HCT116 (cell line): Measurements from ENCODE around the gene FRY. TPM values are rescaled to one million over a fixed set of nuclear protein-coding genes. Genes with fewer than 3 reads are reported as not detected.

Source experiments
- ATAC-seq: fragments of 200-7000 bp; cut with Tn5 transposase; 2 replicates; pipeline ENCODE4 v1.9.1; 2020; ENCODE audit warnings: mild to moderate bottlenecking, moderate library complexity
- BruUV-seq: library from RNA; stranded (reverse); fragments of 400-500 nt; replicated peaks from 2 replicates; lab custom pipeline; 2021; lab: Mats Ljungman, UMichigan
- CTCF ChIA-PET: fragments of 300-600 bp; sonication (Branson Sonifier 250); formaldehyde crosslinking; loops from one replicate; lab custom pipeline; 2021; ENCODE audit warnings: antibody characterized with exemption; lab: Charles Lee
- POLR2A ChIA-PET: fragments of 300-600, 350-600 bp; sonication (Branson Sonifier 250); formaldehyde crosslinking; loops from one replicate; lab custom pipeline; 2021; ENCODE audit warnings: antibody characterized with exemption; lab: Charles Lee
- RAD21 ChIA-PET, 2 experiments: fragments of 300-600 bp; sonication (Branson Sonifier 250); formaldehyde crosslinking; loops; one replicate each; lab custom pipeline; 2023; ENCODE audit warnings: low total read pairs in 2 of 2; ENCODE audit not compliant: uncharacterized antibody in 2 of 2, unreplicated experiment in 2 of 2, low non-redundant PET in 1 of 2; lab: Charles Lee
- DNase-seq: peaks from one replicate; pipeline ENCODE4 v3.0.0-alpha.2; 2010; ENCODE audit warnings: low read depth, low spot score
- H2AFZ ChIP-seq: fragments of 200-600 bp; shearing (Covaris generic), sonication (generic); 2 replicates; pipeline ENCODE4 v1.6.1; 2017; ENCODE audit warnings: low read depth, mixed run types, mixed read lengths, antibody characterized with exemption, low read length; ENCODE audit not compliant: poor library complexity, severe bottlenecking
- H3K27ac ChIP-seq: 2 replicates; pipeline ENCODE4 v1.5.1; 2012; ENCODE audit warnings: low read depth, low read length
- H3K27me3 ChIP-seq: fragments of 200-600 bp; sonication (generic); 2 replicates; pipeline ENCODE4 v1.6.1; 2016; ENCODE audit warnings: mixed run types, low read length, mixed read lengths; ENCODE audit not compliant: insufficient read depth
- H3K36me3 ChIP-seq, 2 experiments: fragments of 200-500 bp in 1 of 2; fragments of 200-600 bp in 1 of 2; sonication (Bioruptor generic) in 1 of 2; sonication (generic) in 1 of 2; 2 replicates each; pipeline versions ENCODE4 v1.5.1 to v1.6.1; 2014 to 2016; ENCODE audit warnings: low read length in 2 of 2, inconsistent platforms in 1 of 2, mixed read lengths in 1 of 2, mixed run types in 1 of 2; ENCODE audit not compliant: insufficient read depth in 2 of 2, control insufficient read depth in 1 of 2
- H3K4me1 ChIP-seq, 2 experiments: fragments of 200-600 bp in 1 of 2; sonication (generic) in 1 of 2; 2 replicates each; pipeline versions ENCODE4 v1.5.1 to v1.6.1; 2012 to 2017; ENCODE audit warnings: low read length in 2 of 2, inconsistent platforms in 1 of 2, mild to moderate bottlenecking in 1 of 2, mixed read lengths in 1 of 2, mixed run types in 1 of 2, moderate library complexity in 1 of 2; ENCODE audit not compliant: insufficient read depth in 2 of 2, control insufficient read depth in 1 of 2
- H3K4me2 ChIP-seq: fragments of 200-600 bp; sonication (generic); 2 replicates; pipeline ENCODE4 v1.6.1; 2017; ENCODE audit warnings: mixed run types, low read length, mixed read lengths
- H3K4me3 ChIP-seq, 2 experiments: fragments of 200-600 bp in 1 of 2; sonication (generic) in 1 of 2; replicated peaks in 1 of 2; 2 replicates each; pipeline ENCODE4 v1.5.1; 2011 to 2016; ENCODE audit warnings: low read length in 2 of 2, control low read depth in 1 of 2, low read depth in 1 of 2, mild to moderate bottlenecking in 1 of 2, mixed read lengths in 1 of 2, mixed run types in 1 of 2
- H3K79me2 ChIP-seq: fragments of 200-600 bp; sonication (generic); 2 replicates; pipeline ENCODE4 v1.6.1; 2017; ENCODE audit warnings: mild to moderate bottlenecking, mixed run types, low read length, moderate library complexity, mixed read lengths; ENCODE audit not compliant: insufficient read depth
- H3K9ac ChIP-seq: fragments of 200-600 bp; sonication (generic); 2 replicates; pipeline ENCODE4 v1.6.1; 2016; ENCODE audit warnings: low read length, mixed read lengths
- H3K9me2 ChIP-seq: fragments of 200-600 bp; sonication (generic), shearing (Covaris generic); 2 replicates; pipeline ENCODE4 v1.6.1; 2017; ENCODE audit warnings: mixed run types, mild to moderate bottlenecking, moderate library complexity; ENCODE audit not compliant: insufficient read depth
- H3K9me3 ChIP-seq, 2 experiments: fragments of 200-500 bp in 1 of 2; fragments of 200-600 bp in 1 of 2; sonication (Bioruptor generic) in 1 of 2; sonication (generic) in 1 of 2; 2 replicates each; pipeline ENCODE4 v1.6.1; 2014 to 2017; ENCODE audit warnings: low read length in 2 of 2, mixed read lengths in 2 of 2, inconsistent platforms in 1 of 2, low read depth in 1 of 2, mild to moderate bottlenecking in 1 of 2, mixed run types in 1 of 2, moderate library complexity in 1 of 2; ENCODE audit not compliant: control insufficient read depth in 1 of 2, insufficient read depth in 1 of 2
- H4K20me1 ChIP-seq: fragments of 200-600 bp; sonication (generic), shearing (Covaris generic); 2 replicates; pipeline ENCODE4 v1.6.1; 2017; ENCODE audit warnings: mixed run types, mild to moderate bottlenecking, moderate library complexity; ENCODE audit not compliant: insufficient read depth
- CBX3 ChIP-seq: IDR thresholded peaks from 2 replicates; pipeline ENCODE4 v1.6.1; 2012; ENCODE audit warnings: low read depth
- CEBPB ChIP-seq: IDR thresholded peaks from 2 replicates; pipeline ENCODE4 v1.6.1; 2012; ENCODE audit warnings: low read depth
- EGR1 ChIP-seq: IDR thresholded peaks from 2 replicates; pipeline ENCODE4 v1.6.1; 2012; ENCODE audit warnings: low read depth
- FOSL1 ChIP-seq: IDR thresholded peaks from 2 replicates; pipeline ENCODE4 v1.6.1; 2012; ENCODE audit warnings: low read depth
- JUND ChIP-seq: IDR thresholded peaks from 2 replicates; pipeline ENCODE4 v1.6.1; 2012
- MAX ChIP-seq: IDR thresholded peaks from 2 replicates; pipeline ENCODE4 v1.6.1; 2012
- POLR2AphosphoS5 ChIP-seq: IDR thresholded peaks from 2 replicates; pipeline ENCODE4 v1.6.1; 2011; ENCODE audit warnings: mild to moderate bottlenecking, low read depth, low read length, moderate library complexity
- RAD21 ChIP-seq: IDR thresholded peaks from 2 replicates; pipeline ENCODE4 v1.6.1; 2012; ENCODE audit warnings: low read depth, mild to moderate bottlenecking
- SIN3A ChIP-seq: IDR thresholded peaks from 2 replicates; pipeline ENCODE4 v1.6.1; 2012; ENCODE audit warnings: low read depth
- YY1 ChIP-seq: IDR thresholded peaks from 2 replicates; pipeline ENCODE4 v1.6.1; 2011; ENCODE audit warnings: low read length, low read depth, moderate library complexity, mild to moderate bottlenecking; ENCODE audit not compliant: insufficient replicate concordance; ENCODE audit errors: extremely low read depth
- ZFX ChIP-seq: fragments of 450-650 bp; IDR thresholded peaks from 2 replicates; pipeline ENCODE4 v1.6.1; 2017
- intact Hi-C: fragments of 100-400 bp; cut with micrococcal nuclease; formaldehyde crosslinking; loops from 2 replicates; pipeline ENCODE4 v1.10.0; 2022
- total RNA-seq: library from RNA; stranded (reverse); gene quantifications from one replicate; pipeline ENCODE4 v1.2.1, GENCODE V29; 2021; ENCODE audit not compliant: unreplicated experiment
- TF ChIP-seq, protein P1 (sequence below), 3 experiments: fragments of 200-600 bp in 1 of 3; sonication (generic) in 1 of 3; IDR thresholded peaks in 2 of 3; conservative IDR thresholded peaks in 1 of 3; 2 replicates each; pipeline ENCODE4 v1.5.1; 2012 to 2017; ENCODE audit warnings: low read depth in 2 of 3, low read length in 2 of 3, antibody characterized with exemption in 1 of 3, borderline replicate concordance in 1 of 3, control low read depth in 1 of 3, mild to moderate bottlenecking in 1 of 3, mixed read lengths in 1 of 3, mixed run types in 1 of 3, moderate library complexity in 1 of 3; ENCODE audit not compliant: insufficient read depth in 1 of 3
- TF ChIP-seq, protein P2 (sequence below): IDR thresholded peaks from 2 replicates; pipeline ENCODE4 v1.6.1; 2011; ENCODE audit warnings: mild to moderate bottlenecking, low read length, moderate library complexity; ENCODE audit not compliant: insufficient replicate concordance; ENCODE audit errors: extremely low read depth

FRY gene
- total RNA-seq, 1 experiment from 2014 or later = 1.4 TPM

DNA sequence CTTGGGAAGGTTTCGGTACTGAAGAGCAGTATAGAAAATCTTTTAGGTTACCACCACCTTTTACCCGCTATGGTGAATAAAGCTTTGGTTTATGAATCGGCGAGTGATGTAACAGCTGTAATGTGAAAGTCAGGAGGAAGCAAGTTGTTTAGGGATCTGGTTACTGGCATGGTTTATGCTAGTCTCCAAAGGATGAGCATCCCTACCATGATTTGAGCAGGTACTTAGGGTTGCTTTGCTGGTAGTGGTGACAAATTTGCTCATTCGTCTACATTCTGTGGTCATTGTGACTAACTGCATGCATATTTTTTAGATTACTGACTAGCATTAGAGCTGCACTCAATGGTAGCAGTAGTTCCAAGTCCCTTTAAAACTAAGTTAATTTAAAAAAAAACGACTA is 104.1 kb downstream of the FRY start:
- H2AFZ ChIP-seq = no peak overlapping the region
- no peak overlapping the region for H3K9ac ChIP-seq
- H4K20me1 ChIP-seq = no peaks in the 10 kb centered on the region
- TF ChIP-seq SIN3A (no peak), MAX (no peak), POLR2AphosphoS5 (no peak), CEBPB (no peak), YY1 (no peak), EGR1 (no peak), RAD21 (no peak), FOSL1 (no peak), ZFX (no peak), JUND (no peak), CBX3 (no peak)
- TF ChIP-seq, protein P1, sequence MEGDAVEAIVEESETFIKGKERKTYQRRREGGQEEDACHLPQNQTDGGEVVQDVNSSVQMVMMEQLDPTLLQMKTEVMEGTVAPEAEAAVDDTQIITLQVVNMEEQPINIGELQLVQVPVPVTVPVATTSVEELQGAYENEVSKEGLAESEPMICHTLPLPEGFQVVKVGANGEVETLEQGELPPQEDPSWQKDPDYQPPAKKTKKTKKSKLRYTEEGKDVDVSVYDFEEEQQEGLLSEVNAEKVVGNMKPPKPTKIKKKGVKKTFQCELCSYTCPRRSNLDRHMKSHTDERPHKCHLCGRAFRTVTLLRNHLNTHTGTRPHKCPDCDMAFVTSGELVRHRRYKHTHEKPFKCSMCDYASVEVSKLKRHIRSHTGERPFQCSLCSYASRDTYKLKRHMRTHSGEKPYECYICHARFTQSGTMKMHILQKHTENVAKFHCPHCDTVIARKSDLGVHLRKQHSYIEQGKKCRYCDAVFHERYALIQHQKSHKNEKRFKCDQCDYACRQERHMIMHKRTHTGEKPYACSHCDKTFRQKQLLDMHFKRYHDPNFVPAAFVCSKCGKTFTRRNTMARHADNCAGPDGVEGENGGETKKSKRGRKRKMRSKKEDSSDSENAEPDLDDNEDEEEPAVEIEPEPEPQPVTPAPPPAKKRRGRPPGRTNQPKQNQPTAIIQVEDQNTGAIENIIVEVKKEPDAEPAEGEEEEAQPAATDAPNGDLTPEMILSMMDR (IDR thresholded peaks at IDR 0.05 in 2 of 3, conservative IDR thresholded peaks at IDR 0.05 in 1 of 3; ENCODE audit: borderline replicate concordance in 1 of 3, insufficient read depth in 1 of 3, low read depth in 2 of 3, low read length in 2 of 3) = no peak
- TF ChIP-seq, protein P2, sequence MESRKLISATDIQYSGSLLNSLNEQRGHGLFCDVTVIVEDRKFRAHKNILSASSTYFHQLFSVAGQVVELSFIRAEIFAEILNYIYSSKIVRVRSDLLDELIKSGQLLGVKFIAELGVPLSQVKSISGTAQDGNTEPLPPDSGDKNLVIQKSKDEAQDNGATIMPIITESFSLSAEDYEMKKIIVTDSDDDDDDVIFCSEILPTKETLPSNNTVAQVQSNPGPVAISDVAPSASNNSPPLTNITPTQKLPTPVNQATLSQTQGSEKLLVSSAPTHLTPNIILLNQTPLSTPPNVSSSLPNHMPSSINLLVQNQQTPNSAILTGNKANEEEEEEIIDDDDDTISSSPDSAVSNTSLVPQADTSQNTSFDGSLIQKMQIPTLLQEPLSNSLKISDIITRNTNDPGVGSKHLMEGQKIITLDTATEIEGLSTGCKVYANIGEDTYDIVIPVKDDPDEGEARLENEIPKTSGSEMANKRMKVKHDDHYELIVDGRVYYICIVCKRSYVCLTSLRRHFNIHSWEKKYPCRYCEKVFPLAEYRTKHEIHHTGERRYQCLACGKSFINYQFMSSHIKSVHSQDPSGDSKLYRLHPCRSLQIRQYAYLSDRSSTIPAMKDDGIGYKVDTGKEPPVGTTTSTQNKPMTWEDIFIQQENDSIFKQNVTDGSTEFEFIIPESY = no peak
- H3K4me3 ChIP-seq = no peak overlapping the region
- H3K4me2 ChIP-seq = no peak overlapping the region
- BruUV-seq = no TSS peak
- H3K27me3 ChIP-seq = no peaks in the 10 kb centered on the region
- H3K27ac ChIP-seq = no peak overlapping the region
- no peaks in the 10 kb centered on the region for H3K4me1 ChIP-seq
- ChIA-PET POLR2A (no interaction called here), RAD21 (no interaction called here), CTCF (no interaction called here)
- no peaks in the 10 kb centered on the region for H3K79me2 ChIP-seq
- DNase-seq (no peak), ATAC-seq (no peak)
- no peaks in the 10 kb centered on the region for H3K36me3 ChIP-seq
- H3K9me3 ChIP-seq = no peaks in the 10 kb centered on the region
- intact Hi-C loops = no loop called here
- H3K9me2 ChIP-seq = no peaks in the 10 kb centered on the region
